Panc1 (cell line): ENCODE results near the gene HABP4. TPM values are rescaled to one million over a fixed set of nuclear protein-coding genes. Genes with fewer than 3 reads are reported as not detected.

Experiments used
- ATAC-seq: fragments of 200-7000 bp; cut with Tn5 transposase; 2 replicates; pipeline ENCODE4 v1.9.1; 2020; ENCODE audit warnings: mild to moderate bottlenecking, moderate library complexity
- BruUV-seq: library from RNA; stranded (reverse); fragments of 400-500 nt; replicated peaks from 2 replicates; lab custom pipeline; 2021; lab: Mats Ljungman, UMichigan
- CTCF ChIA-PET: fragments of 300-600 bp; sonication (Branson Sonifier 250); formaldehyde crosslinking; loops from one replicate; lab custom pipeline; 2022; ENCODE audit warnings: antibody characterized with exemption; lab: Charles Lee
- POLR2A ChIA-PET: fragments of 300-600 bp; sonication (Branson Sonifier 250); formaldehyde crosslinking; loops from one replicate; lab custom pipeline; 2022; ENCODE audit warnings: antibody characterized with exemption; lab: Charles Lee
- DNase-seq: peaks from one replicate; pipeline ENCODE4 v3.0.0-alpha.2; 2010; ENCODE audit warnings: low read depth, low spot score
- H3K27ac ChIP-seq: 2 replicates; pipeline ENCODE4 v1.5.1; 2011; ENCODE audit warnings: mild to moderate bottlenecking, low read length, inconsistent platforms
- H3K27me3 ChIP-seq: fragments of 200-500 bp; sonication (Bioruptor generic); 2 replicates; pipeline ENCODE4 v1.6.0; 2014; ENCODE audit warnings: low read length, inconsistent platforms; ENCODE audit not compliant: control insufficient read depth, insufficient read depth
- H3K36me3 ChIP-seq: fragments of 200-500 bp; sonication (Bioruptor generic); 2 replicates; pipeline ENCODE4 v1.5.1; 2014; ENCODE audit warnings: inconsistent platforms, mild to moderate bottlenecking, low read length, moderate library complexity; ENCODE audit not compliant: control insufficient read depth, insufficient read depth
- H3K4me1 ChIP-seq: 2 replicates; pipeline ENCODE4 v1.5.1; 2011; ENCODE audit warnings: inconsistent platforms, mild to moderate bottlenecking, low read length, moderate library complexity; ENCODE audit not compliant: control insufficient read depth, insufficient read depth
- H3K4me3 ChIP-seq, 2 experiments: 2 replicates each; pipeline ENCODE4 v1.5.1; 2011 to 2012; ENCODE audit warnings: low read depth in 2 of 2, low read length in 2 of 2, mild to moderate bottlenecking in 2 of 2, inconsistent platforms in 1 of 2, moderate library complexity in 1 of 2
- H3K9me3 ChIP-seq: fragments of 200-500 bp; sonication (Bioruptor generic); 2 replicates; pipeline ENCODE4 v1.5.1; 2014; ENCODE audit warnings: low read depth, mild to moderate bottlenecking, inconsistent platforms, low read length, moderate library complexity; ENCODE audit not compliant: control insufficient read depth, insufficient read depth
- POLR2AphosphoS5 ChIP-seq: IDR thresholded peaks from 2 replicates; pipeline ENCODE4 v1.6.1; 2012; ENCODE audit warnings: mild to moderate bottlenecking, low read depth, low read length, moderate library complexity
- SIN3A ChIP-seq: IDR thresholded peaks from 2 replicates; pipeline ENCODE4 v1.6.1; 2012; ENCODE audit warnings: low read depth, mild to moderate bottlenecking, low read length, moderate library complexity, borderline replicate concordance; ENCODE audit not compliant: insufficient read depth
- TCF7L2 ChIP-seq: IDR thresholded peaks from 2 replicates; pipeline ENCODE4 v1.6.1; 2011; ENCODE audit warnings: mild to moderate bottlenecking, low read depth, low read length, inconsistent platforms
- in situ Hi-C: cut with HindIII; loops from 2 replicates; pipeline ENCODE4 v1.10.0; 2016; ENCODE audit warnings: low sequenced_read_pairs, low pct_unique_long_range_greater_than_20kb
- intact Hi-C: fragments of 100-400 bp; cut with micrococcal nuclease; formaldehyde crosslinking; loops from one replicate; pipeline ENCODE4 v1.10.0; 2022; ENCODE audit not compliant: unreplicated experiment
- total RNA-seq: library from RNA; stranded (reverse); gene quantifications from one replicate; pipeline ENCODE4 v1.2.1, GENCODE V29; 2021; ENCODE audit not compliant: unreplicated experiment
- TF ChIP-seq, protein P1 (sequence below): fragments of 450-650 bp; IDR thresholded peaks from 2 replicates; pipeline ENCODE4 v1.5.1; 2017; ENCODE audit warnings: mild to moderate bottlenecking
- TF ChIP-seq, protein P2 (sequence below), 2 experiments: IDR thresholded peaks; 2 replicates each; pipeline ENCODE4 v1.6.1; 2011 to 2012; ENCODE audit warnings: low read depth in 2 of 2, control low read depth in 1 of 2, low read length in 1 of 2, mild to moderate bottlenecking in 1 of 2, moderate library complexity in 1 of 2; ENCODE audit not compliant: insufficient read depth in 1 of 2

Gene HABP4
- total RNA-seq, 1 experiment from 2014 or later: 32.3 TPM

GRCh38 chr9:96489482-96489979 lies 39.6 kb downstream of the HABP4 start:
- TF ChIP-seq, protein P1, sequence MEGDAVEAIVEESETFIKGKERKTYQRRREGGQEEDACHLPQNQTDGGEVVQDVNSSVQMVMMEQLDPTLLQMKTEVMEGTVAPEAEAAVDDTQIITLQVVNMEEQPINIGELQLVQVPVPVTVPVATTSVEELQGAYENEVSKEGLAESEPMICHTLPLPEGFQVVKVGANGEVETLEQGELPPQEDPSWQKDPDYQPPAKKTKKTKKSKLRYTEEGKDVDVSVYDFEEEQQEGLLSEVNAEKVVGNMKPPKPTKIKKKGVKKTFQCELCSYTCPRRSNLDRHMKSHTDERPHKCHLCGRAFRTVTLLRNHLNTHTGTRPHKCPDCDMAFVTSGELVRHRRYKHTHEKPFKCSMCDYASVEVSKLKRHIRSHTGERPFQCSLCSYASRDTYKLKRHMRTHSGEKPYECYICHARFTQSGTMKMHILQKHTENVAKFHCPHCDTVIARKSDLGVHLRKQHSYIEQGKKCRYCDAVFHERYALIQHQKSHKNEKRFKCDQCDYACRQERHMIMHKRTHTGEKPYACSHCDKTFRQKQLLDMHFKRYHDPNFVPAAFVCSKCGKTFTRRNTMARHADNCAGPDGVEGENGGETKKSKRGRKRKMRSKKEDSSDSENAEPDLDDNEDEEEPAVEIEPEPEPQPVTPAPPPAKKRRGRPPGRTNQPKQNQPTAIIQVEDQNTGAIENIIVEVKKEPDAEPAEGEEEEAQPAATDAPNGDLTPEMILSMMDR: no peak
- TF ChIP-seq SIN3A: no peak
- no peak for TF ChIP-seq POLR2AphosphoS5
- TF ChIP-seq, protein P2, sequence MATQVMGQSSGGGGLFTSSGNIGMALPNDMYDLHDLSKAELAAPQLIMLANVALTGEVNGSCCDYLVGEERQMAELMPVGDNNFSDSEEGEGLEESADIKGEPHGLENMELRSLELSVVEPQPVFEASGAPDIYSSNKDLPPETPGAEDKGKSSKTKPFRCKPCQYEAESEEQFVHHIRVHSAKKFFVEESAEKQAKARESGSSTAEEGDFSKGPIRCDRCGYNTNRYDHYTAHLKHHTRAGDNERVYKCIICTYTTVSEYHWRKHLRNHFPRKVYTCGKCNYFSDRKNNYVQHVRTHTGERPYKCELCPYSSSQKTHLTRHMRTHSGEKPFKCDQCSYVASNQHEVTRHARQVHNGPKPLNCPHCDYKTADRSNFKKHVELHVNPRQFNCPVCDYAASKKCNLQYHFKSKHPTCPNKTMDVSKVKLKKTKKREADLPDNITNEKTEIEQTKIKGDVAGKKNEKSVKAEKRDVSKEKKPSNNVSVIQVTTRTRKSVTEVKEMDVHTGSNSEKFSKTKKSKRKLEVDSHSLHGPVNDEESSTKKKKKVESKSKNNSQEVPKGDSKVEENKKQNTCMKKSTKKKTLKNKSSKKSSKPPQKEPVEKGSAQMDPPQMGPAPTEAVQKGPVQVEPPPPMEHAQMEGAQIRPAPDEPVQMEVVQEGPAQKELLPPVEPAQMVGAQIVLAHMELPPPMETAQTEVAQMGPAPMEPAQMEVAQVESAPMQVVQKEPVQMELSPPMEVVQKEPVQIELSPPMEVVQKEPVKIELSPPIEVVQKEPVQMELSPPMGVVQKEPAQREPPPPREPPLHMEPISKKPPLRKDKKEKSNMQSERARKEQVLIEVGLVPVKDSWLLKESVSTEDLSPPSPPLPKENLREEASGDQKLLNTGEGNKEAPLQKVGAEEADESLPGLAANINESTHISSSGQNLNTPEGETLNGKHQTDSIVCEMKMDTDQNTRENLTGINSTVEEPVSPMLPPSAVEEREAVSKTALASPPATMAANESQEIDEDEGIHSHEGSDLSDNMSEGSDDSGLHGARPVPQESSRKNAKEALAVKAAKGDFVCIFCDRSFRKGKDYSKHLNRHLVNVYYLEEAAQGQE (IDR thresholded peaks at IDR 0.05; ENCODE audit: insufficient read depth in 1 of 2, low read depth in 2 of 2, low read length in 1 of 2): no peak
- no peak for TF ChIP-seq TCF7L2
- in situ Hi-C loops (no loop called here), intact Hi-C loops (no loop called here)
- no peak overlapping the region for H3K27ac ChIP-seq
- no peaks in the 10 kb centered on the region; the same call in 1 of the 2 replicates for H3K4me1 ChIP-seq
- DNase-seq: no peak
- H3K36me3 ChIP-seq: peaks cover 13% of the 10 kb centered on the region
- no TSS peak for BruUV-seq
- ChIA-PET POLR2A (no interaction called here), CTCF (no interaction called here)
- ATAC-seq: no peak
- no peaks in the 10 kb centered on the region for H3K27me3 ChIP-seq
- no peaks in the 10 kb centered on the region for H3K9me3 ChIP-seq
- H3K4me3 ChIP-seq: no peak overlapping the region

DNA sequence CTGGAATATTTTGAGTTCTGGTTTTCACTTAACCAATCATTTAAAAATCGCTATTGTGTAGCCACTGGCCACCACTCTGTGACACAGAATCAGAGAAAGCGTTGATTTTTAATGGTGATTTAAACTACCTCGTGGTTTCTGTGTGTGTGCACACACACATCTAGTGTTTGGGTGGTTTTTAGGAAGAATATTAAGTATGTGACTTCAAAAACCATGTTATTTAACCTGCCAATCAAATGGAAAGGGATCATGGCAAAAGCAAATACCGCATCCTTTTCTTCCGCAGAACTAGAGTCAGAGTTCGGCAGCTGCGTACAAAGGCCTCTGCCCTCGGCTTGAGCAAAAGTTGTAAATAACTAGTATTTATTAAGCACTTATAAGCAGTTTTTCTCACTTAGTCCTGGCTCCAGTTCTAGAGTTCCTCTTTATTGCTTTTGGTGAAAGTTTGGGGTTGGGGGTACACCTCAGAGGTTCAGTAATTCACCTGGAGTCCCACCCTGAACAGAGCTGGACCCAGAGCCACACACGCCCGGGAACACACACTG lies 40.6 kb downstream of the HABP4 start:
- in situ Hi-C loops: no loop called here
- intact Hi-C loops: no loop called here
- Histone ChIP-seq H3K4me3 (no peak overlapping the region), H3K27me3 (no peaks in the 10 kb centered on the region), H3K4me1 (no peaks in the 10 kb centered on the region; the same call in 1 of the 2 replicates), H3K27ac (no peak overlapping the region), H3K9me3 (no peaks in the 10 kb centered on the region), H3K36me3 (peaks cover 12% of the 10 kb centered on the region)
- BruUV-seq: no TSS peak
- no peak for DNase-seq
- ChIA-PET POLR2A (no interaction called here), CTCF (no interaction called here)
- TF ChIP-seq POLR2AphosphoS5 (no peak), TCF7L2 (no peak), SIN3A (no peak)
- TF ChIP-seq, protein P1: no peak
- TF ChIP-seq, protein P2 (IDR thresholded peaks at IDR 0.05; ENCODE audit: insufficient read depth in 1 of 2, low read depth in 2 of 2, low read length in 1 of 2): no peak
- no peak for ATAC-seq
